ENCODE data around the gene ZNF460.

DNA sequence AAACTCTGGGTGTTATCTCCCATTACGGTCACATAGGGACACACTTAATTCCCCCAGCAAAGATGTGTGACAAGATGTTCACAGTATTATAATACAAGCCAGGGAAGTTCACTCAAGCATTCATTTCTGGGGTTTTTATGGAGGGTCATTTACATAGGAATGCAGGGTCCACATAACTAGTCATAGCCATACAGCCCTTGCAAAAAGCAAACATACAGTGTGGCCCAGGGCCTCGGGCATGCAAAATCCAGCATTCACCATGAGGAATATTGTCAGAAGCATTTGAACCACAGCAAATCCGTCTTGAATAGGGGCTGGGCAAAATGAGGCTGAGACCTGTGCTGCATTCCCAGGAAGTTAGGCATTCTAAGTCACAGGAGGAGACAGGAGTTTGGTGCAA lies 13.0 kb upstream of the ZNF460 start:
- TF ChIP-seq, protein P1, sequence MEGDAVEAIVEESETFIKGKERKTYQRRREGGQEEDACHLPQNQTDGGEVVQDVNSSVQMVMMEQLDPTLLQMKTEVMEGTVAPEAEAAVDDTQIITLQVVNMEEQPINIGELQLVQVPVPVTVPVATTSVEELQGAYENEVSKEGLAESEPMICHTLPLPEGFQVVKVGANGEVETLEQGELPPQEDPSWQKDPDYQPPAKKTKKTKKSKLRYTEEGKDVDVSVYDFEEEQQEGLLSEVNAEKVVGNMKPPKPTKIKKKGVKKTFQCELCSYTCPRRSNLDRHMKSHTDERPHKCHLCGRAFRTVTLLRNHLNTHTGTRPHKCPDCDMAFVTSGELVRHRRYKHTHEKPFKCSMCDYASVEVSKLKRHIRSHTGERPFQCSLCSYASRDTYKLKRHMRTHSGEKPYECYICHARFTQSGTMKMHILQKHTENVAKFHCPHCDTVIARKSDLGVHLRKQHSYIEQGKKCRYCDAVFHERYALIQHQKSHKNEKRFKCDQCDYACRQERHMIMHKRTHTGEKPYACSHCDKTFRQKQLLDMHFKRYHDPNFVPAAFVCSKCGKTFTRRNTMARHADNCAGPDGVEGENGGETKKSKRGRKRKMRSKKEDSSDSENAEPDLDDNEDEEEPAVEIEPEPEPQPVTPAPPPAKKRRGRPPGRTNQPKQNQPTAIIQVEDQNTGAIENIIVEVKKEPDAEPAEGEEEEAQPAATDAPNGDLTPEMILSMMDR (IDR thresholded peaks at IDR 0.05; ENCODE audit: low read length): no peak
- no peak for TF ChIP-seq EZH2 (optimal IDR thresholded peaks at IDR 0.05; ENCODE audit: low read depth, low read length)
- TF ChIP-seq EZH2phosphoT487 (IDR thresholded peaks at IDR 0.05; ENCODE audit: low read length): no peak
